ENCODE data around the gene SSNA1.

GRCh38 chr9:137164370-137165249 lies 23.9 kb upstream of the SSNA1 start:
- TF ChIP-seq CTCF (IDR thresholded peaks at IDR 0.05) (no peak), POLR2A (IDR thresholded peaks at IDR 0.05) (no peak)
